ENCODE measurements around the gene MT1F.
"Not testable (repeated sequence)": the region's sequence is repeated elsewhere in the genome, so short reads cannot be mapped to it uniquely, and the experiment has no call there.

MT1F gene

DNA sequence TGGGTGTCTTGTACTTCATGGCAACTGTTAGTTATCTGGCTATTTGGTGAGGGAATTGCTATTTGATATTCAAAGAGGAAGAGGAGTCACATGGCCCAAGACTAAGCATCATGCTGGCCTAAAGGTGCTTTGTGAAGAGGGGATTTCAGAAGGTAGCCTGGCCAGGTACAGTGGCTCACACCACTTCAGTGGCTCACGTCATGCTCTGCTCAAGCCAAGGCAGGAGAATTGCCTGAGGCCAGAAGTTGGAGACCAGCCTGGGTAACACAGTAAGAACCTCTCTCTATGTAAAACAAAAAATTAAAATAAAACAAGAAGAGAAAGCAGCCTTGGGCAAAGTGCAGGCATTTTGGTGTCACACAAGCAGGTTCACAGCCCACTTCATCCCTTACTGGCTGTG lies 12.4 kb upstream of the MT1F start:
- DNase-seq (ENCODE audit: low read depth), result no peak

DNA sequence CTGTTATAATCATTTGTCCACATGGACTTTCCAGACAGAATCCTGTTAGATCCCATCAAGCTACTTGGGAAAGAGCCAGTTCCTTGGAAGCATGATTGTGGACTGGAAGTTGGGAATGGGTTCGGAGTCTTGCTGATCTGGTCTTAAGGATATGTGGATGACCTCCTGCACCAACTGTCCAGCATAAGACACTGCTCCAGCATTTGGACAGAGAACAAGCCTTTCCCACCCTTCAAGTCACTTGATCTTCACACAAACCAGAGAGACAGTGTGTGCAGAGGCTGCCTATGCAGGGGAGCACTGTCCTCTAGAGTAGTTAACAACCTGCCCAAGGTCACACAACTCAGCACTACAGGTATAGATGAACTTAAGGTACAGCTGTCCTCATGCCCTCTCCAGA lies 11.9 kb upstream of the MT1F start:
- DNase-seq (ENCODE audit: low read depth), result no peak

DNA sequence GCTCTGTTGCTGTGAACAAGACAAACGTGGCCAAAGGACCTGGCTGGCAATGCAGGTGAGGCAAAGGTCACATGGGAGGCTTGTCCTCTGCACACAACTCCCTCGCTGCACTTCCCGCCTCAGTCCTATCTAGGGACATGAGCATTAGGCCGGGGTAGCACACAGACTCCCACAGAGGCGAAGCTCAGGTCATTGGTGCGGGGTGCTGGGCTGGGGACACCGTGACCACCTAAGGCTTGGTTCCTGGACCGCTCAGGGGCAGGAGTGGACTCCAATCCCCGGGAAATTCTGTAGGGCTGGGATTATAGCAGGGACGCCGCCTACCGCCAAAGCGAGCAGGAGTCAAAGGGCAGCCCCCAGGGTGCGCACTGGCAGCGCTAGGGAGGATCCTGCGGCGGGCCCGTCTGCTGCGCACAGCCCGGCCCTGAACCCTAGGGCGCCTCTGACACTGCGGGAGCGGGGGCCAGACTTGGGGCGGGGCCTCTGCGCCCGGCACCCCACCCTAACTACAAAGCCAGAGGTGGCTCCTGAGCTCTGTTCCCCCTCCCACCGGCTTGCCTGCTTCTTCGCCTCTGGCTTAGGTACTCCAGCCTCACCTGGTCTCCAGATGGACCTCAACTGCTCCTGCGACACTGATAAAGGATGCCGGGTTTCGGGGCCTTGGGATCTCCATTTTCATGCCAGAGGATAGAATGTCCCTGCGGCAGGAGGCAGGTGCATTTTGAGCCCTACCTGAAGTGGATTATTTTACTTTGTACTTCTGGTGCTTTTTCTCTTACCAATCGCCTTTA lies 9.9 kb upstream of the MT1F start:
- no peak for DNase-seq (ENCODE audit: low read depth)

DNA sequence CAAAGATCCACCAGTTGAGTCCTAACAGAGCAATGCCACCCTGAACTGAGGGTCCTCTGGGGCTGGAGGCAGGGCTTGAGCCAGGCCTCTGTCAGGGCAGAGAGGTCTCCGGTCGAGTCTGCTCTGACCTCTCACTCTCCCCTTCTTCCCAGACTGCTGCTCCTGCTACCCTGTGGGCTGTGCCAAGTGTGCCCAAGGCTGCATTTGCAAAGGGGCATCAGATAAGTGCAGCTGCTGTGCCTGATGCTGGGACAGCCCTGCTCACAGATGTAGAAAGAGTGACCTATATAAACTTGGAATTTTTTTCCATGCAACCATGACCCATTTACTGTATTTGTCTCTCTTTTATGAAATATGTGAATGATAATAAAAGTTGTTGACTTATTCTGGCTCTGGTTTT lies 8.5 kb upstream of the MT1F start:
- DNase-seq (ENCODE audit: low read depth), result no peak

DNA sequence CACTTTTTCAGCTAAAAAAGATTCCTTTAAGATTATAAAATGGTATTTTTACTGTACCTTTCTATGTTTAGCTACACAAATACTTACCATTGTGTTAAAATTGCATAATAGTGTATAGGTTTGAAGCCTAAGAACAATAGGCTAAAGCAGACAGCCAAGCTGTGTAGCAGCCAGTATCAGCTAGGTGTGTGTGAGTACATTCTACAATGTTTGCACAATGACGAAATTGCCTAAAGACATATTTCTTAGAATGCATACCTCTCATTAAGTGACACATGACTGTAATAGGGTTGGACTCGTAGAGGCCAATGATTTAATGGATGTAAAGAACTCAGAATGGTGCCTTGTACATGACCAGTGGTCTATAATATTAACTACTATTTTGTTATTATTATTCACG lies 7.9 kb upstream of the MT1F start:
- DNase-seq (ENCODE audit: low read depth), result no peak

DNA sequence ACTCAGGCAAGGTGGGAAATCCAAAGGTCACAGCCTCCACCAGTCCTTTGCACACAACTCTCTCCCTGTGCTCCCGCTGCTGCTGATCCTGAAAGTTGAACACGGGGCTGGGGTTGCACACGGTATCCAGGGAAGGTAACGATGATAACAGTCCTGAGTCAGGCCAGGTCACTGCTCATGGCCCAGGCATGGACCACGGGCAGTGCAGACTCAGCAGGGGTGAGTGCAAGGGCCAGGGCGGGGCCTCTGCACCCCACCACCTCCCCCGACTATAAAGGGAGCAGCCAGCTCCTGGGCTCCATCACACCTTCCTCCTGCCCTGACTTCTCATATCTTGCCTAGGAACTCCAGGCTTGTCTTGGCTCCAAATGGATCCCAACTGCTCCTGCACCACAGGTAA lies 6.2 kb upstream of the MT1F start, which contains the start of gene MT1B:
MT1B (plus strand) TSS at position 301 of the 400 bp plus-strand sequence; CDS start at position 369, 68 bp downstream.
- DNase-seq (ENCODE audit: low read depth), result no peak

DNA sequence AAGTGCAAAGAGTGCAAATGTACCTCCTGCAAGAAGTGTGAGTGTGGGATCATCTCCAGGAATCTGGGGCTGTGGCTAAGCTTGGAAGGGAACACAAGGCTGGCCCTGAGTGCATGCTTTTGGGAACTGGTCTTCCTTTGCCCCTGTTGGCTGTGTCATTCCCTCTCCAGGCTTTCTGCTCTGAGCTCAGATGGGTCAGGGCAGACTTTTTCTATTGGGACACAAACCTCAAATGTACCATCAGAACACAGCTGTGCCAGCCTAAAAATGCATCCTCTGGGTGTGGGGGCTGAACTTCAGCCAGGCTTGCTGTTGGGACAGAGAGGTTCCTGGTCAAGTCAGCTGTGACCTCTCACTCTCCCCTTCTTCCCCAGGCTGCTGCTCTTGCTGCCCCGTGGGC lies 5.2 kb upstream of the MT1F start:
- no peak for DNase-seq (ENCODE audit: low read depth)

DNA sequence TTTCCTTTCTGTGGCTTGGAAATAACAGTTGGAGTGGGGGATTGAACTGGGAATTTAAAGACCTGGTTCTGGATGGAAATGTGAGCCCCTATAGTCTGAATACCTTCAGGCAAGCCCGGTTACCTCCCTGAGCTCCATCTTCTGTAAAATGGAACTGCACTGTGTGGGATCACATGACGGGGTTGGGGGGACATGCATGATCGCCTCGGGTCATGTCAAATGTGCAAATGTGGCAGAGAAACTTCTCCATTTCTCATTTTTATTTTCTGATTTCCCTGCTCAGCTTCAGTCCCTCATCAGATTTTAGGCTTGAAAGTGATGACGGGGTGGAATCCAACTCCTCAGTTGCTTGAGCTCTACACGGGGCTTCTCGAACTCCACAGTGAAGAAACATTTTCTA lies 4.5 kb upstream of the MT1F start:
- no peak for DNase-seq (ENCODE audit: low read depth)

DNA sequence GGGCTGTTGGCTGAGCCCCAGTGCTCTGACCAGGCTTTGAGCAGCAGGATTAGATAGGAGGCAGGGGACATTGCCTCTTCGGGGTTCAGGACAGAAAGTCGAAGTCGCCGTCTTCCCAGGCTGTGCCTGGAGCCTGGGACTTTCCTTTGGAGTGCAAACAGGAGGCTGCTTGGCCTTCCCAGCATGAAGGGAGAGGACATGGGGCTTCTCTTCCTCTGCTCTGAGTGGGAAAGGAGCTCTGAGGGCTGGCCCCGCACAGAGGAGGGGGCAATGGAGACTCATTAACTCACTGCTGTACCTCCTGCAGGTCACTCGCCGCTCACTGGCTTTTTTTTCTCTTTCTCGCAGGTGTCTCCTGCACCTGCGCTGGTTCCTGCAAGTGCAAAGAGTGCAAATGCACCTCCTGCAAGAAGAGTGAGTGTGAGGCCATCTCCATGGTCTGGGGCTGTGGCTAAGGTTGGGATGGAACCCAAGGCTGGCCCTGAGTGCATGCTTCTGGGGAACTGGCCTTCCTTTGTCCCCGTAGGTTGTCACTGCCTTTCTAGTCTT lies 642 bp downstream of the MT1F start:
- no peak for DNase-seq (ENCODE audit: low read depth)

DNA sequence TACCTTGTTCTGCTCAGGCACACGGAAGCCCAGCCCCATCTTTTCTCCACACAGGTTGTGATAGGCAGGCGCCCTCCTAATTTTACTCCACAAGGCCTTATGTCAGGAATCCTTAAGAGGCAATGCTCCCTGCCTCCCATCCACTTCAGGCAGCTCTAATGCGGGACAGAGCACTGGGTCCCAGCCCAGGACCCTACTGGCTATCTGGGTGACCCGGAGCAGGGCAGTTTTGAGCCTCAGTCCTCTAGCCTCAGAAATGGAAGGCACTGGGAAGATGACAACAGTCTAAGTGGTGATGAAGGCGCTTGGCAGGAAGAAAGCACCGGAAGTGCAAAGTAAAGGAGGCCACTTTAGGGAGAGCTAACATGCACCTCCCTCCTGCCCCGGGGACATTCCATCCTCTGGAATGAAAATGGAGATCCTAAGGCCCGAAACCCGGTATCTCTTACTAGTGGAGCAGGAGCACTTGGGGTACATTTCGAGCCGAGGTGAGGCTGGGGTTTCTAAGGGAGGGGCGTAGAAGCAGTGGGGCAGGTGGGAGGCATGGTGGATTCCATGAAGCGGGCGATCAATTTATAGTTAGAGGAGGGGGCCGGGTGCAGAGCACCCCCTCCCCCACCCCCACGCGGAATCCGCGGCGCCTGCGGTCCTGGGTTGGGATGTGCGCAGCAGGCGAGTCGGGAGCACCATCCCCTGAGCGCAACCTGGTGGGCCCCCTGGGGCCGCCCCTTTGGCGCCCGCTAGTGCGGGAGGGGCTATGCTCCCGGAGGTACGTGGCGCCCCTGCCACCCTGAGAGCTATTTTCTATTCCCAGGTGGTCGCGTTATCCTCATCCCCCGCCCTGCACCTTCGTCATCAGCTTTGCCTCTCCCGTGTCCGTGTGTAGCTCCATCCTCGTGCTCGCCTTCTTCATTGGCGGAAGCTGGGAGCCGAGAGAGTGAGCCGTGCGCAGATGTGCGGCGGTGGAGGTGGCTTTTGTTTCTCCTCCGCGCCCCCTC lies 4.9 kb downstream of the MT1F start:
- no peak for DNase-seq (ENCODE audit: low read depth)

DNA sequence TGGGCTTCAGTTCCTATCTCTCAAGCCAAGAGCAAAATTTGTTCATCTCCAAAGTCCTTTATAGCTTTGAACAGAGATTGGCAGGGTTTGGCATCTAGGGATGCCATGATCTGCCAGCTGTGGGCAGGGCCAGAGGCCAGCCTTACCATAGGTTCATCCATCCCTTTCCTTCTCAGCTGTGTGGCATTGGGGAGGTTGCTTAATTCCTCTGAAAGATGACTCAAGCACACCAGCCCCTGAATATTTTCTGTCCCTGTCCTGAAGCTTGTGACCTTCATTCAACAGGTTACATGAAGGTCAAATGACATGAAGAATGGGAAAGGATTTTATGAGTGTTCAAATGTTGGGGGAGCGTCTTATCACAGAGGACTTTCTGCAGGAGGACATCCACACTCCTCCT lies 6.7 kb downstream of the MT1F start:
- DNase-seq (ENCODE audit: low read depth), result no peak

DNA sequence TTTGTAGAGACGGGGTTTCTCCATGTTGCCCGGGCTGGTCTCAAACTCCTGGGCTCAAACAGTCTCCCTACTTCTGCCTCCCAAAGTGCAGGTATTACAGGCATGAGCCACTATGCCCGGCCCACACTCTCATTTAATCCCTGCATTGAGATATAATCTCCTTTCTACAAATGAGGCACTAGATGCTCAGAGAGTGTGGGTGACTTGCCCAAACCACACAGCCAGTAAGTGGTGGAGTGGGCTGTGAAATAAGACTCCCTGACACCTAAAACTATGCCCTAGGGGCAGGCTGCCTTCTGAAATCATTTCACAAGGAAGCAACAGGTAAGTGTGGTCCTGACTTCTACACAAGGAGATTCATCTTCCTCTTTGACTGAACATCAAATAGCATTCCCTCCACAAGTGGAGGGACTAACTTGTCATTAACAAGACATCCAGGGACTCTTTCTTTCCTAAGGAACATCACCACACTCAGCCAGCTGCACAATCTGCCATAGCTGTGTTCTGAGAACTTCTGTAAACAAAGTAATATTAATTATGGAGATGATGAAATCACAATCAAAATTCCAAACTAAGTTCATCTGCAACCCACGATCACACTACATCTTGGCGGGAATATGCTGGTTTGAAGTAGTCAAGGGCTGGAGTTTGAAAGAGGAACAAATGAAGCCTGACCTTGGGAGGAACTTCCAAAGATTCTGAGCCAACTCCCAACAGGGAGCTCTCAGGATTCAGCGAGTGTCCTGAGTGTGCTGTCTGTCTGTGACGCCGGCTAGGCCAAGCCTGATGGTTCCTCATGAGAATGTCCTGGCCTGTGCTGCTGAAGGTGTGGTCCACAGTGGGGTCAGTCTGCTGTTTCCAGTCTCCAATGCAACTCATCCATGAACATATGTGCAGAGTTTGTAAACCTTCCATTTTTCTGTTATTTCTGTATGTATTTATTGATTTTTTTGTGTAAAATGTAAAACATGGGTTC lies 7.8 kb downstream of the MT1F start:
- DNase-seq (ENCODE audit: low read depth), result not testable (repeated sequence)

DNA sequence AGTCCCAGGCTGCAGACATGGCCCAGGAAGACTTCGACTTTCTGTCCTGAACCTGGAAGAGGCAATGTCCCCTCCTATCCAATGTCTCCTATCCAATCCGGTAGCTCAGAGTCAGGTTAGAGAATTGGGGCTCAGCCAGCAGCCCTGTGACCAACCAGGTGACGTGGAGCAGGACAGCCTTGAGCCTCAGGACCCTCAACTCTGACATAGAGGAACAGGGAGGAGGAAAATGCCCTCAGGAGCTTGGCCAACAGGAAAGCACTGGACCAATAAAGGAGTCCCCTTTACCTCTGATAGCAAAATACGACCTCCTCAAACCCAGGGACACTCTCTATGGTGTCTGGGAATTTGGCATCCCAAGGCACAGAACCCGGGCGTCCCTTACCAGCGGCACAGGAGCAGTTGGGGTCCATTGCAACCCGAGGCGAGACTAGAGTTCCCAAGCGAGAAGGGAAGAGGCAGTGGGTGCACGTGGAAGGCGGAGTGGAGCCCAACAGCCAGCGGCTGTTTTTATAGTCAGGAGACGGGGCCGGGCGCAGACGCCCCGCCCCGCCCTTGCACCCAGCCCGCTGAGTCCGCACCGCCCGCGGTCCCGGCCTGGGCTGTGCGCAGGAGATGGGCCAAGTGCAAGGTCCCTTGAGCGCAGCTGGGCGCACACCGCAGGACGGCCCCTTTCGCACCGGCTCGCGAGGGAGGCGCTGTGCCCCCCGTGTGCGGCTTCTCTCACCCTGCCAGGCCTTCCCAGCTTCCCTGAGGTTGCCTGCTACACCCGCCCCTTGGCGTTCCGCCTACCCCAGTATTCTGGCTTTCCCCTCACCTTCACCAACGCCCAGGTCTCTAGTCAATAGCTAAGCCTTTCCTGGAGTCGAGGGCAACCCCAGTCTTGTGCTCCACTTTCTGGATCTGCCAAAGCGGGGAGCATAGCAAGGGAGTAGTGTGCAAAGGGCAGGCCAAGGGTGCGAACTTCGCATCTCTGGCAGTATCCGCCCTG lies 10.1 kb downstream of the MT1F start, which contains the start of gene MT1G:
MT1G (minus strand) TSS at position 485 of the 991 bp plus-strand sequence; CDS start at position 413, 72 bp downstream.
- no peak for DNase-seq (ENCODE audit: low read depth)

DNA sequence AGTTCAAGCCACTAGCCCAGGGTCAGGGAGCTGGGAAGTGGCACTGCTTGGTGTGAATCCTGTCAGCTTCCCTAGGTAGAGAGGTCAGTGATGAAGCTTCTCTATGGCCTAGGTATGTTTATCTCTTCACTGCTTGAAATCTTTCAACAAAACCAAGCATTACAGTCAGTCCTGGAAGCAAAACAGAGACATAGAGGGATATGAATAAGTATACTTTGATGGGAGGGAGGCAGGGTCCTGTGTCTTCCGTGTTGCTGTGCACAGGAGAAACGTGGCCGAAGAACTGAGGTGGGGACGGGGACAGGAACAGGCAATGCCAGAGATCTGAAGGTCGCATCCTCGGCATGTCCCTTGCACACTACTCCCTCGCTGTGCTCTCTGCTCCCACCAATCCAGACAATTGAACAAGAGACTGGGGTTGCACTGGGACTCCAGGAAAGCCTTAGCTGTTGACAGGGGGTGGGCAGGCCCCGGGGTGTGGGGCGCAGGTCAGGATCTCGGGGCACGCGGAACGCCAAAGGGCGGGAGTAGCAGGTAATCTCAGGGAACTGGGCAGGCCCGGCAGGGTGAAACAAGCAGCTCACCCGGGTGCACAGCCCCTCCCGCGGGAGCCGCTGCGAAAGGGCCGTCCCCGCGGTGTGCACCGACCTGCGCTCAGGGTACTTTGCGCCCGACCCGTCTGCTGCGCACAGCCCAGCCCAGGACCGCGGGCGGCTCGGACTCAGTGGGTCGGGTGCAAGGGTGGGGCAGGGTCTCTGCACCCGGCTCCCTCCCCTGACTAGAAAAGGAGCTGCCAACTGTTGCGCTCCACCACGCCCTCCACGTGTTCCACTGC lies 11.5 kb downstream of the MT1F start, which contains the start of gene MT1H:
MT1H (plus strand) TSS at position 810 of the 835 bp plus-strand sequence. CDS start 71 bp downstream, outside the sequence.
- no peak for DNase-seq (ENCODE audit: low read depth)

DNA sequence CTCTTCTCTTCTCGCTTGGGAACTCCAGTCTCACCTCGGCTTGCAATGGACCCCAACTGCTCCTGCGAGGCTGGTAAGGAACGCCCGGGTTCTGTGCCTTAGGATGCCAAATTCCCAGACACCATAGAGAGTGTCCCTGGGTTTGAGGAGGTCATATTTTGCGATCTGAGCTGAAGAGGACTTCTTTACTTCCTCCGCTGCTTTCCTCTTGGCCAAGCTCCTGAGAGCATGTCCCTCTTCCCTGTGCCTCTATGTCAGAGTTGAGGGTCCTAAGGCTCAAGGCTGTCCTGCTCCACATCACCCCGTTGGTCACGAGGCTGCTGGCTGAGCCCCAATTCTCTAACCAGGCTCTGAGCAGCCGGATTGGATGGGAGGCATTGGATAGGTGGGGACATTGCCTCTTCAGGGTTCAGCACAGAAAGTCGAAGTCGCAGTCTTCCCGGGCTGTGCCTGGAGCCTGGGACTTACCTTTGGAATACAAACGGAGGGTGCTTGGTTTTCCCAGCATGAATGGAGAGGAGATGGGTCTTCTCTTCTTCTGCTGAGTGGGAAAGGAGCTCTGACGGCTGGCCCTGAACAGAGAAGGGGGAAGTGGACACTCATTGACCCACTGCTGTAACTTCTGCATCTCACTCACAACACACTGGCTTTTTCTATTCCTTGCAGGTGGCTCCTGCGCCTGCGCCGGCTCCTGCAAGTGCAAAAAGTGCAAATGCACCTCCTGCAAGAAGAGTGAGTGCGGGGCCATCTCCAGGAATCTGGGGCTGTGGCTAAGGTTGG lies 12.3 kb downstream of the MT1F start:
- DNase-seq (ENCODE audit: low read depth), result no peak

DNA sequence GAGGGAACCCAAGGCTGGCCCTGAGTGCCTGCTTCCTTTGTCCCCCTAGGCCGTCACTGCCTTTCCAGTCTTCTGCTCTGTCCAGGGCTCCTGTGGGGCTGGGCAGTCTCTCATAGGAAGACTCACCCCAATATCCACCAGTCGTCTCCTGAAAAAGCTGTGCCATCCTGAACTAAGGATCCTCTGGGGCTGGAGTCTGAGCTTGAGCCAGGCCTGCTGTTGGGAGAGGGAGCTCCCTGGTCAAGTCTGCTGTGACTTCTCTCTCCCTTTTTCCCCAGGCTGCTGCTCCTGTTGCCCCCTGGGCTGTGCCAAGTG lies 12.8 kb downstream of the MT1F start:
- no peak for DNase-seq (ENCODE audit: low read depth)

DNA sequence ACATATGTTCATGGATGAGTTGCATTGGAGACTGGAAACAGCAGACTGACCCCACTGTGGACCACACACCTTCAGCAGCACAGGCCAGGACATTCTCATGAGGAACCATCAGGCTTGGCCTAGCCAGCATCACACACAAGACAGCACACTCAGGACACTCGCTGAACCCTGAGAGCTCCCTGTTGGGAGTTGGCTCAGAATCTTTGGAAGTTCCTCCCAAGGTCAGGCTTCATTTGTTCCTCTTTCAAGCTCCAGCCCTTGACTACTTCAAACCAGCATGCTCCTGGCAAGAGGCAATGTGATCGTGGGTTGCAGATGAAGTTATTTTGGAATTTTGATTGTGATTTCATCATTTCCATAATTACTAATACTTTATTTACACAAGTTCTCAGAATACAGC lies 13.9 kb downstream of the MT1F start:
- not testable (repeated sequence) for DNase-seq (ENCODE audit: low read depth)

DNA sequence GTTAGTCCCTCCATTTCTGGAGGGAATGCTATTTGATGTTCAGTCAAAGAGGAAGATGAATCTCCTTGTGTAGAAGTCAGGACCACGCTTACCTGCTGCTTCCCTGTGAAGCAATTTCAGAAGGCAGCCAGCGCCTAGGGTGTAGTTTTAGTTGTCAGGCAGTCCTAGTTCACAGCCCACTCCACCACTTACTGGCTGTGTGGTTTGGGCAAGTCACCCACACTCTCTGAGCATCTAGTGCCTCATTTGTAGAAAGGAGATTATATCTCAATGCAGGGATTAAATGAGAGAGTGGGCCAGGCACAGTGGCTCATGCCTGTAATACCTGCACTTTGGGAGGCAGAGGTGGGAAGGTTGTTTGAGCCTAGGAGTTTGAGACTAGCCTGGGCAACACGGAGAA lies 14.4 kb downstream of the MT1F start:
- not testable (repeated sequence) for DNase-seq (ENCODE audit: low read depth)
